Measurements from ENCODE around the gene PLXNC1. TPM values are rescaled to one million over a fixed set of nuclear protein-coding genes. Genes with fewer than 3 reads are reported as not detected.

PLXNC1 gene
- total and polyA plus RNA-seq, 2 of the 8 experiments (the other 6 are each of a cell fraction or from before 2014, with no cell fraction given), result 0.83 to 2.0 TPM

DNA sequence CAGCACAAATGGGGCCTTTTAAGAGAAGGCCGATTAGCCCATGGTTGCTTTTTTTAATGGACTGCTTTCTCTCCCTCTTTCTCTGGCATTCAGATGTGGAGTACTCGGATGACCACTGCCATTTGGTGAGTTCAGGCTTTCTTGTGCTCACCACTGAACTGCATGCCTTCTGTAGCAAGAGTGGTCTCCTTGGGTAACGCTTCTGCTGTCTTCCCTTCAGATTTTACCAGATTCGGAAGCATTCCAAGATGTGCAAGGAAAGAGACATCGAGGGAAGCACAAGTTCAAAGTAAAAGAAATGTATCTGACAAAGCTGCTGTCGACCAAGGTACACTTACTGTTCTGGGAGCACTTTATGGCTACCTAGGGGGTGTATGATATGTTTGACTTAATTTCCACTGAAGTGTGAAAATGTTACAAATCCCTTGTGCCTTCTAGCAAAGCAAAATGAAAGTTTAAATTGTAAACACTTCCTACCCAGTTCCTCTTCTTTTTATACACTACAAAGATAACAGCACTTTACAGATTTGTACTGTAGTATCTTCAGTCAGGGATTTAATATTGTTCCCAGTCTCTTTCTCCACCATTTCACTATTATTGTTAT lies 148.8 kb downstream of the PLXNC1 start (continued):
- TF ChIP-seq JUN (IDR thresholded peaks at IDR 0.05; ENCODE audit: low read depth, low read length) (no peak), ASH2L (IDR thresholded peaks at IDR 0.05; ENCODE audit: low read length) (no peak)
- TF ChIP-seq, protein P1, sequence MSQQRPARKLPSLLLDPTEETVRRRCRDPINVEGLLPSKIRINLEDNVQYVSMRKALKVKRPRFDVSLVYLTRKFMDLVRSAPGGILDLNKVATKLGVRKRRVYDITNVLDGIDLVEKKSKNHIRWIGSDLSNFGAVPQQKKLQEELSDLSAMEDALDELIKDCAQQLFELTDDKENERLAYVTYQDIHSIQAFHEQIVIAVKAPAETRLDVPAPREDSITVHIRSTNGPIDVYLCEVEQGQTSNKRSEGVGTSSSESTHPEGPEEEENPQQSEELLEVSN (IDR thresholded peaks at IDR 0.05), result no peak
- TF ChIP-seq, protein P2, sequence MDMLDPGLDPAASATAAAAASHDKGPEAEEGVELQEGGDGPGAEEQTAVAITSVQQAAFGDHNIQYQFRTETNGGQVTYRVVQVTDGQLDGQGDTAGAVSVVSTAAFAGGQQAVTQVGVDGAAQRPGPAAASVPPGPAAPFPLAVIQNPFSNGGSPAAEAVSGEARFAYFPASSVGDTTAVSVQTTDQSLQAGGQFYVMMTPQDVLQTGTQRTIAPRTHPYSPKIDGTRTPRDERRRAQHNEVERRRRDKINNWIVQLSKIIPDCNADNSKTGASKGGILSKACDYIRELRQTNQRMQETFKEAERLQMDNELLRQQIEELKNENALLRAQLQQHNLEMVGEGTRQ (IDR thresholded peaks at IDR 0.05; ENCODE audit: low read length), result no peak
